Stomach smooth muscle (tissue), 2 donors: ENCODE data around the gene FITM2.
"Not testable (repeated sequence)": the region's sequence is repeated elsewhere in the genome, so short reads cannot be mapped to it uniquely, and the experiment has no call there.

Experiments
- H3K27ac ChIP-seq: one replicate; pipeline ENCODE4 v1.7.0; 2013; ENCODE audit warnings: mild to moderate bottlenecking, low read length, inconsistent platforms
- H3K27me3 ChIP-seq, 2 donors: one replicate each; pipeline ENCODE4 v1.7.0; 2013; ENCODE audit warnings: low read length in 2 of 2; ENCODE audit not compliant: insufficient read depth in 2 of 2, control insufficient read depth in 1 of 2
- H3K36me3 ChIP-seq, 2 donors: one replicate each; pipeline ENCODE4 v1.7.0; 2013; ENCODE audit warnings: low read length in 2 of 2; ENCODE audit not compliant: control insufficient read depth in 2 of 2, insufficient read depth in 2 of 2
- H3K4me1 ChIP-seq: one replicate; pipeline ENCODE4 v1.7.0; 2013; ENCODE audit warnings: low read length; ENCODE audit not compliant: control insufficient read depth, insufficient read depth
- H3K4me3 ChIP-seq, 2 donors: one replicate each; pipeline ENCODE4 v1.7.0; 2013; ENCODE audit warnings: low read length in 2 of 2
- H3K9ac ChIP-seq, 2 donors: one replicate each; pipeline ENCODE4 v1.7.0; 2013; ENCODE audit warnings: low read length in 2 of 2, mild to moderate bottlenecking in 1 of 2
- H3K9me3 ChIP-seq, 2 donors: one replicate each; pipeline ENCODE4 v1.7.0; 2013; ENCODE audit warnings: low read length in 2 of 2; ENCODE audit not compliant: control insufficient read depth in 2 of 2
- donor health status: healthy.
- donor health status: Pancreatic carcinoma.

The FITM2 gene

GRCh38 chr20:44331201-44331600, 20.2 kb upstream of the FITM2 start:
- Histone ChIP-seq H3K27me3 (peaks cover 15% of the 10 kb centered on the region in 2 donors), H3K9me3 (no peaks in the 10 kb centered on the region), H3K36me3 (no peaks in the 10 kb centered on the region)

DNA sequence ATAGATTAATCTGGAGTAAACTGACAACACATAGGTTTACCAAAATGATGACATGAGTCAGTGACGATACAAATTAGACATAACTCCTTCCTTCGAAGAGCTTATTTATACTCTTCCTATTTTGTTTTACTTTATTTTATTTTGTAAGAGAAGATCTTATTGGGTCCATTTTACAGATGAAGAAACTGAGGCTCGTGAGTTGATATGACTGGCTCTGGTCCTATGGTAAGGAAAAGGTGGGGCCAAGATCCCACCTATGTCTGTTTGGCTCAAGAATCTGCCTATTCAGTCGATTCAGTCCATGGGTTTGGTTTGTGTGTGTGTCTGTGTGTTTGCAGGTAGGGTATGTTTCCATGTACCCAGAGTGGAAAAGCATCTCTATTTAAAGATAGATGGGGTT, 17.4 kb upstream of the FITM2 start:
- no peak overlapping the region for H3K4me3 ChIP-seq
- H3K27ac ChIP-seq, result no peak overlapping the region
- no peaks in the 10 kb centered on the region for H3K4me1 ChIP-seq
- no peaks in the 10 kb centered on the region for H3K9me3 ChIP-seq
- H3K9ac ChIP-seq, result no peak overlapping the region
- H3K36me3 ChIP-seq, result no peaks in the 10 kb centered on the region
- peaks cover 10 to 12% of the 10 kb centered on the region in 2 donors for H3K27me3 ChIP-seq

More at GRCh38 chr20:44331201-44331600, 20.2 kb upstream of the FITM2 start:
- Histone ChIP-seq H3K9ac (no peak overlapping the region), H3K27ac (no peak overlapping the region), H3K4me1 (no peaks in the 10 kb centered on the region), H3K4me3 (no peak overlapping the region)

DNA sequence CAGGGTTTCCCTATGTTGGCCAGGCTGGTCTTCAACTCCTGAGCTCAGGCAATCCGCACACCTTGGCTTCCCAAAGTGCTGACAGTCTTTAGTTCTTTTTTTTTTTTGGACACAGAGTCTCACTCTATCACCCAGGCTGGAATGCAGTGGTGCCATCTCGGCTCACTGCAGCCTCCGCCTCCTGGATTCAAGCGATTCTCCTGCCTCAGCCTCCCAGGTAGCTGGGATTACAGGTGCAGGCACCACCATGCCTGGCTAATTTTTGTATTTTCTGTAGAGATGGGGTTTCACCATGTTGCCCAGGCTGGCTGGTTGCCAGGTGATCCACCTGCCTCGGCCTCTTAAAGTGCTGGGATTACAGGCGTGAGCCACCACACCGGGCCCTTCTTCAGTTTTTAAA, 16.7 kb upstream of the FITM2 start:
- H3K27me3 ChIP-seq, result peaks cover 10 to 12% of the 10 kb centered on the region in 2 donors
- not testable (repeated sequence) for H3K9ac ChIP-seq, H3K9me3 ChIP-seq, H3K27ac ChIP-seq, H3K36me3 ChIP-seq, H3K4me3 ChIP-seq, H3K4me1 ChIP-seq

DNA sequence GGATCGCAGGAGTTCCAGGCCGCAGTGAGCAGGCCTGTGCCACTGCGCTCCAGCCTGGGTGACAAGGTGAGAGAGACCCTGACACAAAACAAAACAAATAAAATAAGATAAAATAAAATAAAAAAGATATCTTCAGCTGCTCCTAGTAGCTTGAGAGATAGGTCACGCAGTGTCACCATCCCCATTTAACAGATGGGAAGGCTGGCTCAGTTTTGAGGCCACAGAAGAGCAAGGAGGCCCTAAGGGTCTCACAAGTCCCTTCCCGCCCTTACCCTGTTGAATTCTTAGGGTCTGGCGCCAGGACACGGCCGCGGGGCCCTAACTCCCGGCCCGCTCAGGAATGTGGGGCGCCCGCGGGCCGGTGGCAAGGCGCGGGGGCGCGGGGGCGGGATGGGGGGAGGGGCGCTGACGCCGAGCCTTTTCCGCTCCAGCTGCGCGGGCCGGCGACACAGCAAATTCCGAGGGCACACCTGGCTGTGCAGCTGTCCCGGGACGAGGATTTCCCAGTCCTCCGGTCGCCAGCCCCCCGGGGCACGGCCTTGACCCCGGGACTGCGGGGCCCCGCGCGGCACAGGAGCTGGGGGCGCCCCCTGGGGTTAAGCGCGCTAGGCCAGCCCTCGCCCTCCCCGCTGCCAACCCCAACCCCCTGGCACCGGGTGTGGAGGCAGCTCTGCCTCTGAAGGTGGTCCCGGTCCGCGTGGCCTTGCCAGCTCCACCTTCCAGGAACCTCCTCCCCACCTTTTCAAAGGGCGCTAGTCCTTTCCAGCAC, 15.6 kb upstream of the FITM2 start:
- Histone ChIP-seq H3K27me3 (peaks cover 8 to 12% of the 10 kb centered on the region in 2 donors), H3K4me3 (no peak overlapping the region)

DNA sequence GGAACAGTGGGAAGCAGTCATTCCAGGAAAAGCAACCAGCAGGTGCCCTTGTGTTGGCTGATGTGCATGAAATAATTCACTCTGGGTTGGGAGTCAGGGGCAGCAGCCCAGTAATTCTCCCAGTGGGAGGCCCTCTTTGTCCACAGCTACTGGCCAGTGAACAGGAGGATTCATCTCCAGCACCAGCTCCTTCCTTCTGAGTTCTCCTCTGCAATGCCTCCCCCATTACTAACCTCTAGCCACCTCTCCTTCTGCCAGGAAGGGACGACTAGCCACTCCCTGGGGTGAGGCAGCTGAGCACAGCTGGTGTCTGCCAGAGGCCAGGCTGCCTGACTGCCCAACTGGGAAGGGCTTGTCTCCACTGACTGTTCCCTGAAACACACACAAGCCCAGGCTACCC, 13.3 kb upstream of the FITM2 start:
- peaks cover 4 to 9% of the 10 kb centered on the region in 2 donors for H3K27me3 ChIP-seq
- no peaks in the 10 kb centered on the region for H3K9me3 ChIP-seq
- no peak overlapping the region for H3K4me3 ChIP-seq
- no peaks in the 10 kb centered on the region for H3K36me3 ChIP-seq
- no peak overlapping the region for H3K27ac ChIP-seq
- H3K9ac ChIP-seq, result no peak overlapping the region
- H3K4me1 ChIP-seq, result no peaks in the 10 kb centered on the region

More for the DNA sequence above, 15.6 kb upstream of the FITM2 start:
- H3K27ac ChIP-seq, result no peak overlapping the region
- H3K9me3 ChIP-seq, result no peaks in the 10 kb centered on the region
- no peaks in the 10 kb centered on the region for H3K36me3 ChIP-seq
- no peak overlapping the region for H3K9ac ChIP-seq
- no peaks in the 10 kb centered on the region for H3K4me1 ChIP-seq

DNA sequence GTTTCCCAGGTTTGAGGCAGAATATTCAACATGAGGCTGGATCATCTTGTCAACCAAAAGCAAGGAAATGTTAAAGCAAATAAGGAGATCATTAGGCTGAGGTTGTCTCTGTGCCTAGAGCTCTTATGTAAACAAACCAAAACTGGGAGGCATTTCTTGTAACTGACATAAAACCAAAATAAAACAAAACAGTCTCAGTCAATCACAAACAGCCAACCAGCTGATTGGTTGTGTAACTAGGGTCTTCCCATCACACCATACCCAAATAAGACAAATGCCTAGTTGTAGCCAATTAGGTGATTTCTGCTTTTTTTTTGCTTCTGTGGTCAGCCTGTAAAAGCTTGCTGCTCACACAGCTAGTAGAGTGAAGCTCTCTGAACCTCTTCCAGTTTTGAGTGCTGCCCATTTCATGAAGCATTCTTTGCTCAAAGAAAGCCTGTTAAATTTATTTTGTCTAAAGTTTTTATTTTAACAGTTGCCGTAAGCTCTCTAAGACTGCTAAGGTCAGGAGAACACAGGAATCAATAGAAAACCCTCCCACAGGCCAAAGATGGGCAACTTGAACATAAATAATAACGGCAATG, 8.9 kb upstream of the FITM2 start:
- Histone ChIP-seq H3K4me1 (no peaks in the 10 kb centered on the region), H3K9ac (no peak overlapping the region)

GRCh38 chr20:44314870-44315269, 3.9 kb upstream of the FITM2 start:
- Histone ChIP-seq H3K36me3 (no peaks in the 10 kb centered on the region), H3K4me3 (no peak overlapping the region), H3K27ac (no peak overlapping the region), H3K4me1 (peaks cover 13% of the 10 kb centered on the region), H3K27me3 (no peaks in the 10 kb centered on the region), H3K9me3 (no peaks in the 10 kb centered on the region), H3K9ac (no peak overlapping the region)

More for the DNA sequence above, 8.9 kb upstream of the FITM2 start:
- no peaks in the 10 kb centered on the region for H3K36me3 ChIP-seq
- no peaks in the 10 kb centered on the region for H3K9me3 ChIP-seq
- peaks cover 0 to 2% of the 10 kb centered on the region in 2 donors for H3K27me3 ChIP-seq
- H3K4me3 ChIP-seq, result no peak overlapping the region
- H3K27ac ChIP-seq, result no peak overlapping the region

- peak overlapping the region; percentile 73 to 89 for H3K9ac ChIP-seq
- H3K27ac ChIP-seq, result peak overlapping the region; percentile 49
- peak overlapping the region; percentile 85 to 98 for H3K4me3 ChIP-seq
- H3K27me3 ChIP-seq, result no peaks in the 10 kb centered on the region
- H3K4me1 ChIP-seq, result peaks cover 19% of the 10 kb centered on the region
- H3K36me3 ChIP-seq, result peaks cover 3 to 6% of the 10 kb centered on the region in 2 donors
- no peaks in the 10 kb centered on the region for H3K9me3 ChIP-seq
Observed at GRCh38 chr20:44309763-44310663, 989 bp downstream of the FITM2 start.

GRCh38 chr20:44306927-44307326, 4.1 kb downstream of the FITM2 start:
- Histone ChIP-seq H3K36me3 (peaks cover 3 to 11% of the 10 kb centered on the region in 2 donors), H3K9ac (no peak overlapping the region), H3K4me1 (peaks cover 19% of the 10 kb centered on the region), H3K27ac (no peak overlapping the region), H3K4me3 (no peak overlapping the region), H3K27me3 (no peaks in the 10 kb centered on the region), H3K9me3 (no peaks in the 10 kb centered on the region)

GRCh38 chr20:44304383-44304782, 6.6 kb downstream of the FITM2 start:
- Histone ChIP-seq H3K4me3 (no peak overlapping the region), H3K9me3 (no peaks in the 10 kb centered on the region), H3K9ac (no peak overlapping the region), H3K36me3 (peaks cover 3 to 12% of the 10 kb centered on the region in 2 donors), H3K4me1 (peaks cover 1% of the 10 kb centered on the region), H3K27me3 (no peaks in the 10 kb centered on the region), H3K27ac (no peak overlapping the region)
